NCI-H146 treated with DMSO at 0.1 percent for 48 hours (cell line): ENCODE data around the gene CCDC86.

Source experiments
- DNase-seq: peaks from one replicate; lab custom pipeline; 2025; ENCODE audit not compliant: unreplicated experiment; lab: John Stamatoyannopoulos, UW

CCDC86 gene

DNA sequence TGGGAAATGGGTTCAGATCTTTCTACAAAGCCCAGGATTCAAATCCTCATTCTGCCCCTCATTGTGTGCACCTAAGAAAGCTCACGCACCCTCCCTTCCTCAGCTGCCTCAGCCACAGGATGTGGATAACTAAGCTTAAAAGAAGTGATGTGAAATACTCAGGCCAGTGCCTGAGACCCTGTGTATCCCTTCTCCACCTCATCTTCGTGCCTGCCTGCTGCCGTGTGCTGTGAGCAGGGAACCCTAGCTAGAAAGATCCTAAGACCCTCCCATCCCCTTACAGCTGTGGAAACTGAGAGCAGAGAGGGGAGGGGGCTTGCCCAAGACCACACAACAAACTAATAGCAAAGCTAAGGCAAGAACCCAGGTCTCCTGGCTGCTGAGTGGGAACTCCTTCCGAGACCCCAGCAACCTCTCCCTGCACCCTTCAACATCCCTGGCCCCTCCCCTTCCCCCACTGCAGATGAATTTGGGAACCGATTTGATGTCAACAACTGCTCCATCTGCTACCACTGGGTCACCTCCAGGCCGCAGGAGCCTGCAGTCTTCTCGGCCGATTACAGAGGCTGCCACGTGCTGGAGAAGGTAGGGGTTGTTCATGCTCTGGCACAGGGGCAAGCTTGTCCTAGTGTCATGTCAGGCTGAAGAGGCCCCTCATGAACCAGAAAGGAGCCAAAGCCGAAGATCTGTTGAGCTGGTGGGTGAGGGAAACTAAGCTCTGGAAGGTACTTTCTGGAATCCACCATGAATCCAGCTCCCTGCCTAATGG is 27.0 kb downstream of the CCDC86 start:
- DNase-seq, result no peak

DNA sequence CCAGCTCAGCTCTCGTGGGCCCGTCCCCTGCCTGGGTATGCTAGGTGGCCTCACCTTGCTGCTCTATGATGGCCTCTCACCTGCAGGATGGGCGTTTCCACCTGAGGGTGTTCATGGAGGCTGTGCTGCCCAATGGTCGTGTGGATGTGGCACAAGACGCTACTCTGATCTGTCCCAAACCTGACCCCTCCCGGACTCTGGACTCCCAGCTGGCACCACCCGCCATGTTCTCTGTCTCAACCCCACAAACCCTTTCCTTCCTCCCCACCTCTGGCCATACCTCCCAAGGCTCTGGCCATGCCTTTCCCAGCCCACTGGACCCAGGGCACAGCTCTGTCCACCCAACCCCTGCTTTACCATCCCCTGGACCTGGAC is 27.5 kb downstream of the CCDC86 start:
- DNase-seq, result no peak

- DNase-seq, result peak; percentile 24
Measured at GRCh38 chr11:60870276-60870675, 28.4 kb downstream of the CCDC86 start.

DNA sequence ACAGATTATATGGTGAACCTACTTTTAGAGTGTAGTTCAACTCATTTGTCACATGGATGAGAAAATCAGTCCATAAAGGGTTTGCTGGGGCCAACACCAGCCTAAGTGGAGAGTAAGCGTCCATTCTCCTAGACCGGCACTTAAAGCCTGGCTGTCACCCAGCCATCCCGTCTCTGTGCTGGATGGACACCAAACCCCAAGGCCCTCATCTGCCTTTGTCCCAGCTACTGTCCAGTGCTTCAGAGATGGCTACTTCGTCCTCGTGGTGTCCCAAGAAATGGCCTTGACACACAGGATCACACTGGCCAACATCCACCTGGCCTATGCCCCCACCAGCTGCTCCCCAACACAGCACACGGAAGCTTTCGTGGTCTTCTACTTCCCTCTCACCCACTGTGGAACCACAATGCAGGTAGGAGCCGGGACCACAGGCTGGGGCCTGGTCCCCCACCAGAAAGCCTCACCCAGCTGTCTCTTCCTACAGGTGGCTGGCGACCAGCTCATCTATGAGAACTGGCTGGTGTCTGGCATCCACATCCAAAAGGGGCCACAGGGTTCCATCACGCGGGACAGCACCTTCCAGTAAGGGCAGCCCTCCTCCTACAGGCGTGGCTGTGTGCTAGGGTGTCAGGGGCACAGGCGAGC is 28.9 kb downstream of the CCDC86 start:
- DNase-seq, result no peak

- DNase-seq, result no peak
Measured at GRCh38 chr11:60871378-60872061, 29.6 kb downstream of the CCDC86 start.

DNA sequence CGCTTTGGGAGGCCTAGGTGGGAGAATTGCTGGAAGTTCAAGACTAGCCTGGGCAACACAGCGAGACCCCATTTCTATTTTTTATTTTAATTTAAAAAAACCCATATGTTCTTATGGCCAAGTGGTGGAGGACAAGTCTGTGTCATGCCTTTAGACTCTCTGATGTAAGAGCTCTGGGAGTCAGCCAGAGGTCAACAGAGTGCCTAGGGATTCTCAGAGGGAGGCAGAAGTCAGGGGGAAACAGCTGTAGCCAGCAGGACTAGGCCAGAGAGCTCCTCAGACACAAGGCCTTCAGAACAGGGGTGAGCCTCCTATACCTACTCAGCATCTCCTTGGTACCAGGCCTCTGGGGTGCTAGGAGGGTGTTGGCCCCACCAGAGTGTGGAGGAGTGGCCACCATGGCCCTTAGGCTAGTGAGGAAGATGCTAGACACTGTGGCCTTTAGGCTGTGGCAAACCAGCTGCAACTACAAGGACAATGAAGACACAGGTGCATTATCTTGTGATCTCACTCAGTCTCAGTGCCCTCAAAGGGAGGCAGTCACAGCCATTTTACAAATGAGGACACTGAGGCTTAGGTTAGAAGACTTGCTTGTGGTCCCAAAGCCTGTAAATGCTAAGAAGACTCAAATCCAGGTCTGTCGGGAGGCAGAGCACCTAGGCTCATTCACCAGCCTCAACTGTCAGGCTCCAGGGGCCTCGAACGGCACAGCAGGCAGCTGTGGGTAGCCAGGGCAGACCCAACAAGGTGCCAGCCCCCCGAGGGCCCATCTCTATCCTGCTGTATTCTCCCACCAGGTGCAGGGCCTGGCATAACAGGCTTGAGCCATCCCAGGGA is 30.4 kb downstream of the CCDC86 start:
- no peak for DNase-seq

DNA sequence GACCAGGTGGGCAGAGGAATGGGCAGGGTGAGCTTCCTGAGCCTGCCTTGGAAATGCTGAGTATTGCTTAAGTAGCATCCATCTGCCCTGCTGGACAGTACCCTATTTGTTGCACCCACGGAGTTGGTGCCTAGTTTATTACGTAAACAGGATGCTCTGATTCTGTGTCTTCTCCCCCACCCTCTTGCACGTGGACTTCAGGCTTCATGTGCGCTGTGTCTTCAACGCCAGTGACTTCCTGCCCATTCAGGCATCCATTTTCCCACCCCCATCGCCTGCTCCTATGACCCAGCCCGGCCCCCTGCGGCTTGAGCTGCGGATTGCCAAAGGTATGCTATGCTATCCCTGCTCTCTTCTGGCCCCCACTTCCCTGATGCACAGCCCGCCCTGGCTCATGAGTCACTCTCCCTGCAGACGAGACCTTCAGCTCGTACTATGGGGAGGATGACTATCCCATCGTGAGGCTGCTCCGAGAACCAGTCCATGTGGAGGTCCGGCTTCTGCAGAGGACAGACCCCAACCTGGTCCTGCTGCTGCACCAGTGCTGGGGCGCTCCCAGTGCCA is 31.1 kb downstream of the CCDC86 start:
- DNase-seq, result no peak

DNA sequence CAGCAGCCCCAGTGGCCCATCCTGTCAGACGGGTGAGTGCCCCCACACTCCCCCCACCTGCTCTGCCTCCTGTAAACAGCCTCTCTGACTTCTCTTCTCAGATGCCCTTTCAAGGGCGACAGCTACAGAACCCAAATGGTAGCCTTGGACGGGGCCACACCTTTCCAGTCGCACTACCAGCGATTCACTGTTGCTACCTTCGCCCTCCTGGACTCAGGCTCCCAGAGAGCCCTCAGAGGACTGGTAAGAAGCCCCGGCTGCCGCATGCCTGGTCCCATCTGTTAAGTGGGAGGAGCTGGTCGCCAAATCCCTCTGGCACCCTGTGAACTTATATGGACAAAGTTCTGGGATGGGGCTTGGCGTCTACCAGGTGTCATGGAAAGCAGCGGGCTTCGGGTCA is 31.6 kb downstream of the CCDC86 start:
- DNase-seq, result no peak

DNA sequence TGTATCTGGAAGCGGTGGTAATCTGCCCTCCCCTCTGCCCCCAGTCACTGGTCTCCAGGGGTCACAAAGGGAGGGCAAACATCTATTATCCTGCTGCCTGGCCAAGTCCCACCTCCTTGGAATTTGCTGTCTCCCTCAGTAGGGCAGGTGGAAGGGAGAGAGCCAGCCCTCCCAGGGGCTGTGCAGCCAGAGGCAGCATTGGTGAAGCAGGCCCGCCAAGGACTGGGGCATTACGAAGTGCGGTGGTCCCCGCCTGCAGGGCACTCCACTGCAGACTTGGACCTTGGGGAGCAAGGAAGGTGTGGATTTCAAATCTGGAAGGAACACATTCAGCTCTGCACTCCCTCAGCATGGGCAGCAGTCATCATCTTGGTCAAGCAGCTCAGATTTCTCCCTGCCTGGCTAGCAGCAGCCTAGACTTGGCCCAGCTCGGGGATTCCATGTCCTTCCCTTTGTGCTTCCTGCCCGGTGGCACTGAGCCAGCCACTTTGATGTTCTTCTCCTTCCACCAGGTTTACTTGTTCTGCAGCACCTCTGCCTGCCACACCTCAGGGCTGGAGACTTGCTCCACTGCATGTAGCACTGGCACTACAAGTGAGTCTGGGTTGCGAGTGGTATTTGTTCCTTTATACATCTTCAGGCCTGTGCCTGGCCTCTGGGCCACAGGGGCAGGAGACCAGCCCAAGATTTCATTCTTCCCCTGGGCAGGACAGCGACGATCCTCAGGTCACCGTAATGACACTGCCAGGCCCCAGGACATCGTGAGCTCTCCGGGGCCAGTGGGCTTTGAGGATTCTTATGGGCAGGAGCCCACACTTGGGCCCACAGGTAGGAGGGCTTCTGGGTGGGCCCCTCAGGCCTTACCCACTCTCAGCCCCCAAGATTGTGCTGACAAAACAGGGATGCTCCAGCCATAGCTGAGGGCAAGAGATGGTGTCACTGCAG is 32.8 kb downstream of the CCDC86 start:
- no peak for DNase-seq

GRCh38 chr11:60875366-60876167 is 33.7 kb downstream of the CCDC86 start:
- no peak for DNase-seq

DNA sequence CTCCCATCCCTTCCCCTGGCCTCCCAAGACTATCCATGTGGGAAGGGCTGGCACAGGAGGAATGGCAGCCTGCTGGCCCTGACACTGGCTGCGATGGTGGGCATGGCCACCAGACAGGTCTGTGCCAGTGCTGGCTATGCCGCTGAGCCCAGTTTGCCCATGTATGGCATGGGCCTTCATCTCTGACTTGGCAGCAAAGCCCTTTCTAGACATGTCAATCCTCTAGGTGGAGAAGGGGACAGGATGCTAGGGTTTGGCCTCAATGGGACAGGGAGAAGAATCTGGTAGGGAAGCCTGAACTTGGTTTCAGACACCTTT is 34.2 kb downstream of the CCDC86 start:
- DNase-seq, result no peak

- no peak for DNase-seq
Measured at GRCh38 chr11:60878245-60879101, 36.6 kb downstream of the CCDC86 start.

GRCh38 chr11:60879104-60879503 is 37.2 kb downstream of the CCDC86 start:
- DNase-seq, result no peak

- no peak for DNase-seq
Measured at GRCh38 chr11:60879971-60880588, 38.2 kb downstream of the CCDC86 start.

DNA sequence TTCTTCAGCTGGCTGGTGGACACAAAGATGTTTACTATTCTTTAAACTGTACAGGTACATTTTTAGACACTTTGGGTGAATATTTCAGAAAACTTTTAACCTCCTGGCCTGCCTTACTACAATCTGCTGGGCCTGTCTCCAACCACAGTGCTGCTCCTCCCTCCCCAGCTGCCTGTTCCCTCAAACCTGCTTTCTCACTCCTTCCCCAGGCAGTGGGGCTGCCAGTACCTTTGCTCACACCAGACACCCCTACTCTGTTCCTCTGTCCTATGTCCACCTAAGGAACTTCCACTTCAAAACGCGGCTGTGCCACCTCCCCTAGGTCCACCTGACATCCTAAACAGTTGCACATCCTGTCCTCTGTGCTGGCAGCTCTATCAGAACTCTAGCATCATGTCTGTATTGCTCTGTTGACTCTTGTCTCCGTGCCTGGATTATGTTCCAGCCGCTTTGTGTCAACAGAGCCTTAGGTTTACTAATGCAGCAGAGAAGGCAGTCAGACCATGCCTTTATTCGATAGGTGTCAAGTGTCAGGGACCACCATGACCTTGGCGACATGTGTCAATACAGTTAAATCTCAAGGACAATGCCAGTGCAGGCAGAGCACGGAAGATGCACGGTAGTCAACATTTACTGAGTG is 38.9 kb downstream of the CCDC86 start:
- peak; percentile 78 for DNase-seq

GRCh38 chr11:60887556-60887955 is 45.6 kb downstream of the CCDC86 start:
- peak; percentile 49 for DNase-seq

DNA sequence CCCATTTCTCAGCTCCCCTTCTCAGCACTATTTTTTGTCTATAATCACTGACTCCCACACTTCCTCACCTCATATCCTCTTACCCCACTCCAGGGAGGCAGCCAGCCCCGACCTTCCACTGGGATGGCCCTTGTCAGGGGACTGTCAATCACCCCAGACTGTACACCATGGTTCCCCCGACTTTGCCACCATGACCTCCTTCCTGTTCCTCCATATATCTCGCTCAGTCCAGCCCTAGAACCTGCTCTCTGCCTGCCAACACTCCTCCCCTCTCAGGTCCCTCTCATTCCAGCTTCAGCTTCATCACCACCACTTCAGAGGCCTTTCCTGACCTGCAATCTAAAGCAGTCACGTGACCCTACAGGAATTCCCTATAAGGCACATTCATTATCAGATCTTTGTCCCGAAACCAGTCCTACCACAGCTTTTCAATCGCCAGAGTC is 48.0 kb downstream of the CCDC86 start:
- DNase-seq, result no peak
